GM10266 (cell line): ENCODE results near the gene CNTN5.

Experiments used
- DNase-seq: peaks from one replicate; pipeline ENCODE4 v3.0.0; 2012; ENCODE audit errors: extremely low spot score
- TF ChIP-seq, protein P1 (sequence below): IDR thresholded peaks from 2 replicates; pipeline ENCODE4 v1.5.1; 2012; ENCODE audit warnings: mild to moderate bottlenecking, low read depth; ENCODE audit not compliant: control insufficient read depth, insufficient read depth; ENCODE audit errors: missing control alignments

The CNTN5 gene

DNA sequence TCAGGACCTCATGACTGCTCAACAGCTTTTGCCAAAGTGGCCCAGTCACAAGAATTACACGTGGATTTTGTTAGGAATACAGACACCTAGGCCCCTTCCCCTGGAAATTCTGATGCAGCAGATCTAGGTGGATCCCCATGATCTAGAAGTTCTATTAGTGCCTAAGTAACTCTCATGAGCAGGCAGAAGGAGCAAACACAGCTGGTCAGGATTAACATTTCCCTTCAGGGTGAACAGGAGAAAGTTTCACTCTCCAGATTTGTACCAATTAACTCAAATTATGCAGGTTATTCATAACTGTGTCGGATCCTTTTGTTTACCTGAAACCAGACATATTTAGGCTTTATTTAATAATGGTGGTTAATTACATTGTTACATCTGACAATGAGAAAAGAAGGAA, 1072.9 kb downstream of the CNTN5 start:
- DNase-seq, result no peak
- TF ChIP-seq, protein P1, sequence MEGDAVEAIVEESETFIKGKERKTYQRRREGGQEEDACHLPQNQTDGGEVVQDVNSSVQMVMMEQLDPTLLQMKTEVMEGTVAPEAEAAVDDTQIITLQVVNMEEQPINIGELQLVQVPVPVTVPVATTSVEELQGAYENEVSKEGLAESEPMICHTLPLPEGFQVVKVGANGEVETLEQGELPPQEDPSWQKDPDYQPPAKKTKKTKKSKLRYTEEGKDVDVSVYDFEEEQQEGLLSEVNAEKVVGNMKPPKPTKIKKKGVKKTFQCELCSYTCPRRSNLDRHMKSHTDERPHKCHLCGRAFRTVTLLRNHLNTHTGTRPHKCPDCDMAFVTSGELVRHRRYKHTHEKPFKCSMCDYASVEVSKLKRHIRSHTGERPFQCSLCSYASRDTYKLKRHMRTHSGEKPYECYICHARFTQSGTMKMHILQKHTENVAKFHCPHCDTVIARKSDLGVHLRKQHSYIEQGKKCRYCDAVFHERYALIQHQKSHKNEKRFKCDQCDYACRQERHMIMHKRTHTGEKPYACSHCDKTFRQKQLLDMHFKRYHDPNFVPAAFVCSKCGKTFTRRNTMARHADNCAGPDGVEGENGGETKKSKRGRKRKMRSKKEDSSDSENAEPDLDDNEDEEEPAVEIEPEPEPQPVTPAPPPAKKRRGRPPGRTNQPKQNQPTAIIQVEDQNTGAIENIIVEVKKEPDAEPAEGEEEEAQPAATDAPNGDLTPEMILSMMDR, result no peak

DNA sequence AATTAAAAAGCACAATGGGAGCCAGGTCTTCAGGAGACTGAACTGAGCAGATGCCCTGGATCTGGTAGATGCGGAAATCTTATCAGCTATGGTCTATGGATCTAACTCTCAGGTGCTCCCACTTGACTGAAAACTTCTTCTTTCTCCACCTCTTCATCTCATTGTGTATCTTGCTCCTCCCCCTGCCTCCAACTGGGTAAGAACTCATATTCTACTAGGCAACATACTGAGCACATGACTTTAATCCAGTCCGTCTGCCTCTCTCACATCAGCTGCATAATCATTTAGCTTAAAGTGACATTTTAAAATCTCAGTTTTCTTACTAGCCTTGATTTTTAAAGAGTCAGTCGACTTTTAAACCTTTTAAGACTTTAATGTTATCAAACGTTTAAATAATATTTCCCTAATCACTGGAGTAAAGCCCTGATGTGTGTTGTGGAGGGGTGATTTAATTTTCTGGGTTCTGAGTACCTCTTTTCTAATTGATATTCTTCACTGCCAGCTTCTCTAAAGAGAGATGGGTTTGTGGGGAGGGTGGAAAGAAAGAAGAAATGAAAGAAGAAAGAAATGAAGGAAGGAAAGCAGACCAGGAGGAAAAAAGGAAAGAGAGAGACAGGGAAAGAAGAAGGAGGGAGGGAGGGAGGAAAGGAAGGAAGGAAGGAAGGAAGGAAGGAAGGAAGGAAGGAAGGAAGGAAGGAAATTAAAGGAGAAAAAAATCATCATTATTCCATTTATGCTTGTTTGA, 1073.5 kb downstream of the CNTN5 start:
- DNase-seq, result no peak
- TF ChIP-seq, protein P1, result no peak

DNA sequence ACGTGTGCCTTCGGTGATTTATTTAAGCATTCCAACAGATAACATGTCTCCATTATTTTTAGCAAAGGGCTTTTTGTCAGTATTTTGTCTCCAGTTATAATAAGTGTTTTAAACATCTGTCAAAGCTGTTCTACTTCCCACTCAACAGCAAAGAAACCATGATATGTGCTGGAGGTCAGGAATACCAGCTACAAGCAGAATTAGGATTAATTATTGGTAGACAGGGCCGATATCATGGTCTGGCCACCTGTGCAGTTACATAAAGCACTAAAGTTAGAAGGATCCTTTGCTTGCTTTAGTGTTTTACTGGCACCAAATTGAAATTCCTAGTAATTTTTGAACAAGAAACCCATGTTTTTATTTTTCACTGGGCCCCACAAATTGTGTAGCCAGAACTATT, 1075.1 kb downstream of the CNTN5 start:
- DNase-seq, result no peak
- TF ChIP-seq, protein P1, result no peak

DNA sequence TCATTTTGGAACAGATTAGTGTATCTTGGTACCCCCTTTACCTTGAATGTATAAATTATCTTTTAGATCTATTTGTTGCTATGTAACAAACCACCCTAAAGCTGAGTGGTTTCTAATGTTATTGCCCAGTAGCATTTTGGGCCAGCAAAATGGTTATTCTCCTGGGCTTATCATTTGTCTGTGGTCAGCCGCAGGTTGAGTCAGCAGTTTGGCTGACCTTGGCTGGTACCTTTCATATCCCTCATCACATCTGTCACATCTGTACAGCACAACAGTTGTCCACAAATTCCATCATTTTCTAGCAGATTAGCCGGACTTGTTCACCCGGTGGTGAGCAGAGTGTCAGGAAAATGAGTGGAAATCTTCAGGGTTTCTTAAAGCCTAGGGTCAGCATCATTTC, 1077.8 kb downstream of the CNTN5 start:
- TF ChIP-seq, protein P1, result no peak
- DNase-seq, result no peak

DNA sequence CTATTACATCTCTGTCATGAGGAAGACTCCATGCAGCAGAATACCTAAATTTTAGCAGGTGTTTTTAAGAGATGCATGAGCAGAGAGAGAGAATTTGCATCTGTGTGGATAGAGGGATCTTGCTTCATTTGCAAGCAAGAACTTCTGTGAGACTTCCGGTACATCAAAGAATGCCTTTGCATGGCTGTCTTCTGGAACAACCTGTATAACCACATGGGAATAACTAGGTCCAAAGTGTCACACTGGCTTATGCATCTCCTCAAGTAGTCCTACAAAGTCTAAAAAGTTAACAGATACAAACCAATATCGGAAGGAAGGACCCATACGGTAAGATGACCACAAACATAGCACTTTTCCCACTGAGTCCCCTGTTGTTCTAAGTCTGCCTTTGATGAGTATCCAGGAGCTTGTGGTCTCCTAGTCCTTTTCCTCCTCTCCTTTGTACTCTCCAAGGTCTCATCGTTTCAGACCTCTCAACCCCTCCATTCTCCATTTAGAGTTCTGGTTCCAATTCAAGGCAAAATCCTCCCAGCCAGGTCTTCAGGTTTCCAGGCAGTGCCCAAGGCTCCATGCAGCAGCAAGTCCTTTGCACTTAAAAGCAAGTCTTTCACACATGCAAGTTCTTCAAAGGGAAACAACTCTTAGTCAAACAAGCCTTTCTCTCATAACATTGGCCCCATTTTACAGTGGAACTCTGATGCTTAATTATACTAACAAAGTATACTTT, 1084.7 kb downstream of the CNTN5 start:
- TF ChIP-seq, protein P1, result no peak
- DNase-seq, result no peak

DNA sequence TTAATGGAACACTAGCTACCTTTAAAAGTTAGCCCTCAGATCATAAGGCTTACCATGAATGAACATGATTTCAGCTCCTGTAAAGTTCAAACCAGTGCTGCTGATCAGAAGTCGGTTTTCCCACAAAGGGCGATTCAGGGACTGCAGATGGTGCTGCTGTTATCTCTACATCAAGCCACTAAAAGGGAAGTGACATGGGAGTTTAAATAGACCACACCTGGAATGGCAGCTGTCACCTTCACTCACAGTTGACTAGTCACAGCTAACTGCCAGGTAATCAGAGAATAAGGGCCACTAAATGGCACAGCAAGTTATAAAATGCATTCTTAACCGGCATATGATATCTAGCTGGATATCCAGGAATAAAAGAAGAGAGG, 1085.2 kb downstream of the CNTN5 start:
- no peak for DNase-seq
- TF ChIP-seq, protein P1, result no peak

DNA sequence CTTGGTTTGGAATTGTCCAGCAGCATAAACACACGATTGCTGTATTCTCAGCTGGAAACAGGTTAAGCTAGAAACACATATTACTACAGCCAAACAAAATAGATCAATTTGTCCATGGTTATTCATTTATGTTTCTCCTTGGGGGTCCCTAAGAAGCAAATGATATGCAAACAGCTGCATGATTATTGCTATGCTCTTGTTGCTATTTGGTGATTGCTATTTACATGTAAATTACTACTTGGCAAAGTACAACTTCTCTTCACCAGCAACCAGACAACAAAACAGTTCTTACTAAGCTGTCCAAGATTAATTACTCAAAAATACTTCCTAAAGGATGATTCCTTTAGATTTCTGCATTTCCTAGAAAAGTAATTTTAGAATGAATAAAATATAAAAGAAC, 1098.4 kb downstream of the CNTN5 start:
- DNase-seq, result no peak
- TF ChIP-seq, protein P1, result no peak
